ENCODE data around the gene KNCN.

KNCN gene

GRCh38 chr1:46523496-46524353 is 27.7 kb downstream of the KNCN start:
- FAIRE-seq, result no peak

DNA sequence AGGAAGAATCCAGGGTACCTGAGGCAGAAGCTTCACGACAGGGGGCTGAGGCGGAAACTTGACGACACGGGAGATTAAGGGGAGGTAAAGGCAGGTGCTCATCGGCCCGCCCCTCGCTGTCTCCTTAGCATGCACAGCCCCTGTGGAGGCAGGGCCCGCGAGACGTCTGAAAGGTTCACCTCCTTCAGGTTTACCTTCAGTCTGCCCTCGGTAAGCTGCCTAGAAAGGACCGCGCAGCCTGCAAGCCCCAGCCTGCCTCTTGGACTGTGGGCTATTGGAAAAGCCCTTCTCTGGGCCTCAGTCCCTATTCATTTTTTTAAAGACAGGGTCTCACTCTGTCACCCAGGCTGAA is 28.5 kb downstream of the KNCN start:
- FAIRE-seq, result no peak

DNA sequence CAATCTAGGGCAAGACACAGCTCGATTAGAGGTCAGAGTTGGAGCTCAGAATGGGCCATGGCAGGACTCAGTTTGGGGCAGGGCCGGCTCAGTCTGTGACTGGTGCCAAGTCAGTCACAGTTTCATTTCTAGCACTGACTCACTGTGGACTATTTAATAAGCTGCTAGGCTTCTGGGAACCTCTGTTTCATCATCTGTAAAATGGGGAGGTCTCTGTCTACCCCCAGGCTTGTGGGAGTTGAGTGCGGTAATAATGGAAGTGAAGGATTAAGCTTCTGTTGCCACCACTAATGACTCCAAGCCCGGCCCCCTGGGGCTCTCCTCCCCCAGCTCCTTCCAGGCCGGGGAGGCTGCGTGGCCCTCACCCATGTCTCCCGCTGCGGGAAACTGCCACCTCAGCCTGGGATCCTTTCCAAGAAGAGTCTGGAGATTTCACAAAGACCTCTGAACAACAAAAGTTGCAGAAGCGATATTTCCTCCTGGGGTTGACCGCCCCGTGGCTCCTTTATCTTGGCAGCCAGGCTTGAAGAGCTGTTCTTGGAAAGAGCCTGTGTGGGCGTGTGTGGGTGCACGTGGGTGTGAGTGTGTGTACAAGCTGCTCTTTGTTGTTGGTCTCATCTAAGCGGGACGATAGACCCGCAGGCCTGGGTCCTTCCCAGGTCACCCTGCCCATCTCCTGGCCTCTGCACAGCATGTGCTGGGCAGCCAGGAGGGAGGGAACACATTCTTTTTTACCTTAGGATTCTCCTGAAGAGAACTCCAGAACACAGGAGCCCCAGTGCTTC is 29.1 kb downstream of the KNCN start:
- no peak for FAIRE-seq

- FAIRE-seq, result no peak
Observed at GRCh38 chr1:46521414-46521813, 30.0 kb downstream of the KNCN start.

GRCh38 chr1:46520063-46520911 is 31.2 kb downstream of the KNCN start:
- FAIRE-seq, result no peak

GRCh38 chr1:46519209-46519608 is 32.2 kb downstream of the KNCN start:
- FAIRE-seq, result no peak

- FAIRE-seq, result no peak
Observed at GRCh38 chr1:46517932-46518498, 33.4 kb downstream of the KNCN start.

- FAIRE-seq, result no peak
Observed at GRCh38 chr1:46517010-46517600, 34.3 kb downstream of the KNCN start.

DNA sequence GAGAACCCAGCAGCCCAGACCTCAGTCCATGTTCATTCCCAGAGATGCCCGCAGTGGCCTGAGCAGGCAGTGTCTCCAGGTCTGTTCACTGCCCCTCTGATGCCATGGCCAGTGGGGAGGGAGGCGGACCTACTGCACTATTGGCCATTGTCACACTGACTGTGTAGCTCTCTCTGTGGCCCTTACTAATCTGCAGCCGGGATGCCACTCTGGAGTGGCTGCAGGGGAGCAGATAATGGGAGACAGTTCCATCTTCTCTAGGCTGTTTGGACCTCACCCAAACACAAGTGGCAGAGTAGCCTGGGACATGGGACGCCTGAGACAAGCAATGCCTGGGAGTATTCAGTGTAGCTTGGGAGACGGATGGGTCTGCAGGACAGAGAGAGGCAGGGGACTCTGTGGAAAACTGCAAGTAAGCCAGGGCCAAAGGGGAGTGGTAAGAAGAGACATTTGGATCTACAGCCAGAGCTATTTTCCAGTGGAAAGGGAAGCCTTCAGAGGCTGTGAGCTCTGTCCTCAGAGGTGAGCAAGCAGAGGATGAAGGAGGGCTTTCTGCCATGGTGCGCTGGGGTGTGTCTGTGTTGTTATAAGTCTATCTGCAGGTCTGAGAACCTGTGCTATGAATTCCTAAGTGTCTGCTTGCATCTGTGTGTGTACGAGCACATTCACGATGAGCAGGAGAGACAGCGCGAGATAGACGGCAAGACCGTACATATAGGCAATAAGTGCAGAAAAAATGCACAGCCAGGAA is 35.1 kb downstream of the KNCN start:
- FAIRE-seq, result no peak

- FAIRE-seq, result no peak
Observed at GRCh38 chr1:46515576-46515975, 35.9 kb downstream of the KNCN start.

- FAIRE-seq, result no peak
Observed at GRCh38 chr1:46513536-46513935, 37.9 kb downstream of the KNCN start.

DNA sequence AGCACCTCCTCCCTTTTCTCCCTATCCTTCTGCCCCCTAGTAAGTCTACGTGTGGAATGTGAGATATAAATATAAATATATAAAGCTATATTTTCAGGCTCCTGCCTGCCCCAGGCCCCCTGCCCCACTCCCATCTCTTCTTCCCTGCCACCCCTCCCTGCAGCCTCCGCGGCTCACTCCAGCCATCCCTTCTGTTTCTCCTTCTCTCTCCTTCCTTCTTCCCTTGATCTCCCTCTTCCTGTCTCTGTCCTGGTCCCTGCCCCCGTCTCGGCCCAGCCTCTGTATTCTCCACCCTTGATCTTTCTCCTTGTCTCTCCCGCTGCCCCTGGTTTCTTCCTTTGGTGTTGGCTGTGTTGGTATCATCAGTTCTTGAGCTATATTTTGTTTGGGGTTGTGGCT is 38.7 kb downstream of the KNCN start:
- no peak for FAIRE-seq

- FAIRE-seq, result no peak
Observed at GRCh38 chr1:46512135-46512791, 39.2 kb downstream of the KNCN start.

GRCh38 chr1:46510998-46511365 is 40.5 kb downstream of the KNCN start:
- no peak for FAIRE-seq

DNA sequence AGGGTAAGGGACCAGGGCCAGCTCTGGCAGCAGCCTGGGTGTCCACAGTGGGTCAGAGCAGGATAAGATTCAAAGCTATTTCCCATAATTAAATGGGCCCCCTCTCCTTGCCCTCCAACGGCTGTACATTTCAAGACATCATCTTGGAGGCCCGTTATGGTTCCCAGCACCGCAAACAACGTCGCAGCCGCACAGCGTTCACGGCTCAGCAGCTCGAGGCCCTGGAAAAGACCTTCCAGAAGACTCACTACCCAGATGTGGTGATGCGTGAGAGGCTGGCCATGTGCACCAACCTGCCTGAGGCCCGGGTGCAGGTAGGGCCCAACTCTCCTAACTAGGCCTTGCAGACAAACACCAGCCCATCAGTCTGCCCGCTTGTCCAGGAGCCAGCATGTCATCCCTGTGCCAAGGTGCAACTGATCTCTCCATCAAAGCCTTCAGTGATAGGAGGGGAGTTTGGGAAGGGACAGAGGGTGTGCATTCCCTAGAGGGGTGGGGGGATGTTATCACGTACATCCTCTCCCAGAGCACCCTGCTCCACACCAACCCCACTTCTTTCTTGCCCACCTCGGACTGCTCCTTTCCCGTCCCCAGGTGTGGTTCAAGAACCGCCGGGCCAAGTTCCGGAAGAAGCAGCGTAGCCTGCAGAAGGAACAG is 41.0 kb downstream of the KNCN start:
- FAIRE-seq, result no peak

DNA sequence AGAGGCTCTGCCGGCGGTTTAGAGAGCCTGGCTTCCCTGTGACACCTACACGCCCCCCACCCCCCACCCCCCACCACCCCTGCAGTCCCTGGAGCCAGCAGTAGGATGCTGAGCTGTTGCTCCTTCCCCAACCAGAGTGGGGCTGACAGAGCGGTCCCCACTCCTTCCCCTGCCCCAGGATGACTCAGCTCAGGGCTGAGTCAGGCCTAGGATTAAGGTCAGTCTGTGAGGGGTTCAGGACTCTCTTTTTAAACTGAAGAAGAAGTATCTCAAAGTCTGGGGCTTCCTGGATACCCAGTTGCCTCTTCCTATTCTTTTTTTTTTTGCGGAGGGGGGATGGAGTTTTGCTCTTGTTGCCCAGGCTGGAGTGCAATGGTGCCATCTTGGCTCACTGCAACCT is 42.7 kb downstream of the KNCN start:
- FAIRE-seq, result no peak

- FAIRE-seq, result no peak
Observed at GRCh38 chr1:46506470-46507219, 44.8 kb downstream of the KNCN start.

DNA sequence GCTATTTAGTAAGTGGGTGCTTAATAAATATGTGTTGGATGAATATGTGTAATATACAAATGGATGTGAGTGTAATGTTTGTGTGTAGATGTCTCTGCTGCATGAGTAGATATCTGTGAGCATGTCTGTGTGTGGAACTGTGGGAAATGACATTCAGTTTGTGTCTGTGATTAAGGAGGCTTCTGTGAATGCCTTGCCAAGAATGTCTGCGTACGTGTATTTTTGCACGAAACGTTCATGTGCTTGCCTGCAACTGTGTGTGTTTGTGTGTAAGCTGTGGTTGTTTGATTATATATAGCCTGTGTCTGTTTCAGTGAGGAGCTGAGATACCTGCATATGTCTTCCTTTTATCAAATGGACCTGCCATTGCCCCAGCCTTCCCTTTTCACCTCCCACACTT is 48.0 kb downstream of the KNCN start:
- no peak for FAIRE-seq

- no peak for FAIRE-seq
Observed at GRCh38 chr1:46501528-46501927, 49.9 kb downstream of the KNCN start.

DNA sequence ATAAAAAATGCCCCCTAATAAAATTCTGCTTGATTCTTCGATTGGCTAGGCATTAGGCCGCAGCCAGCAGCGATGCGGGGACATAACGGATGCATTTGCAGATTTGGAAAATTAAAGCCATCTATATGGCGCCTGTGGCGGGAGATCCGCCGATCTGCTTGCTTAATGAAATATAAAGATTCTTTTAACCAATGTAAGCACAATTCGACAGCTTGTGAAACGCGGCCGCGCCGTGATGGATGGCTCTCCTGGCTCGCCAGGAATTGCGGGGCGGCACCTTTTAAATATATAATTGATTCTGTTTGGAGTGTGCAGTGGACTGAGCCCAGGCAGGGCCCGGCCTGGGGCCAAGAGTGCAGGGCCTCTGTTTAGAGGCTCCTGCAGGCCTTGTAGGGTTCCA is 53.8 kb downstream of the KNCN start:
- no peak for FAIRE-seq
